ENCODE results near the gene GAS7.

DNA sequence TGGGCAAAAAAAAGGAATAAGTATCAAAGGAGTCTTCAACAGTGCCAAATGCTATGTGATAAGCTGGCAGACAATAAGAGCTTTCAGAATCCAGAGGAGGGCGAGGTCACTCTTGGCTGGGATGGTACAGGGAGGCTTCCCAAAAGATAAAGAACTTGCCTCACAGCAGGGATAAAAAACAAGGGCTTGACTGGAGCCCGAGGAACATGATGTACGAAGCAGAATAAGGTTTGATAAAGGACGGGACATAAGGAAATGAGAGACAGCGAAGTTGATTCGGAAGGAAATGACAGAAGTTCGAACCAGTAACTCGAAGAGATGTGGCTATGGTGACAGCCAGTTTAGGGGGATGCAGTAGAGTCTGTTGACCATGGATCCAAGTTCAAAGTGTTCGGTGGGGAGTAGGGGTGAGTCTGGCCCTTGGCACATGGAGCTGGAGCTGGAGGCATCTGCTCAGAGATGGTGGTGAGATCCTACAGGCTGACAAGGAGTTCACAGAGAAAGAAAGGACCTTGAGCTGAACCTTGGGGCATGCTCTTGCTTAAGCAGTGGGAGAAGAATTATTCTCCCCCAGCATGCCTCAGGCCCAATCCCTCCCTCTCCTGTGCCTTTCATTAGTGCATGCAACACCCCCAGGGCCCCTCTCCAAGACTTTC lies 155.7 kb downstream of the GAS7 start:
- TF ChIP-seq POLR2A (IDR thresholded peaks at IDR 0.05) (no peak), EP300 (IDR thresholded peaks at IDR 0.05) (no peak)
- TF ChIP-seq, protein P1, sequence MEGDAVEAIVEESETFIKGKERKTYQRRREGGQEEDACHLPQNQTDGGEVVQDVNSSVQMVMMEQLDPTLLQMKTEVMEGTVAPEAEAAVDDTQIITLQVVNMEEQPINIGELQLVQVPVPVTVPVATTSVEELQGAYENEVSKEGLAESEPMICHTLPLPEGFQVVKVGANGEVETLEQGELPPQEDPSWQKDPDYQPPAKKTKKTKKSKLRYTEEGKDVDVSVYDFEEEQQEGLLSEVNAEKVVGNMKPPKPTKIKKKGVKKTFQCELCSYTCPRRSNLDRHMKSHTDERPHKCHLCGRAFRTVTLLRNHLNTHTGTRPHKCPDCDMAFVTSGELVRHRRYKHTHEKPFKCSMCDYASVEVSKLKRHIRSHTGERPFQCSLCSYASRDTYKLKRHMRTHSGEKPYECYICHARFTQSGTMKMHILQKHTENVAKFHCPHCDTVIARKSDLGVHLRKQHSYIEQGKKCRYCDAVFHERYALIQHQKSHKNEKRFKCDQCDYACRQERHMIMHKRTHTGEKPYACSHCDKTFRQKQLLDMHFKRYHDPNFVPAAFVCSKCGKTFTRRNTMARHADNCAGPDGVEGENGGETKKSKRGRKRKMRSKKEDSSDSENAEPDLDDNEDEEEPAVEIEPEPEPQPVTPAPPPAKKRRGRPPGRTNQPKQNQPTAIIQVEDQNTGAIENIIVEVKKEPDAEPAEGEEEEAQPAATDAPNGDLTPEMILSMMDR (IDR thresholded peaks at IDR 0.05) = no peak

Measured in stomach (tissue), 4 donors.